Measurements from ENCODE around the gene MAML2. TPM values are rescaled to one million over a fixed set of nuclear protein-coding genes. Genes with fewer than 3 reads are reported as not detected.
A peak's percentile ranks its signal among the peaks of the same experiment; 100 is the strongest.

The MAML2 gene
- total RNA-seq, 2 experiments from 2014 or later, result 11.8 to 12.5 TPM

DNA sequence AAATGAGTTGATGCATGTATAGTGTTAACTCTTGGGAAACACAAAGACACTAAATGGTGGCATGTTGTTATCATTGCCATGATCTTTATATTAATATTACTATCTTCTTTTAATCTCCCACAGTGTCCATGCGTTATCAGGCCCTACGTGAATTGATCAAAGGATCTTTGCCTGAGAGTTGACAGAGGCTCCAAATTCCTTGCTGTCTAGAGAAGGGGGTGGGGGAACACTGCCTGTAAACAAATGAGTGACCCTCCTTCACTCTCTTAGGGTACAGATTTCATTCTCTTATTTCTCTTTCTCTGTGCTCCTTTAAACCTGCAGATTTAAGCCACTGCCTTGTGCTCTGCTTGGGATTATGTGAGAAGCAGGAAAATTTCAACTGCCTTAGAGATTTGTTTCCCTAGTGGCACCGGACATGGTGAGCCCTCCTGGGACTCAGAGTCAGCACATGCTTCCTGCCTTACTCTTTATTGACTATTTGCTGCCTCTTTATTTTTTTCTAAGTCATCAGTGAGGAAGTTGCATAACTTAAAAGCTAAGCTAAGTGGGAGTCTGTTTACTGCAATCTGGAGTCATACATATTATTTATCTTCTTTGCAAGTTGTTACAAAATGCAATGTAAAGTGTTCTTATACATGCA is 122.9 kb downstream of the MAML2 start:
- CTCF ChIA-PET, result interaction anchor here (3.1 kb wide), 1 partner anchor 123 kb away, joined by 10 read pairs; the partner anchor contains the start of gene MAML2
- H3K36me3 Mint-ChIP-seq (ENCODE audit: low read depth), result peaks cover 15% of the 10 kb centered on the region
- POLR2A ChIA-PET, result interaction anchor here (0.6 to 1.3 kb wide), 2 partner anchors 27 to 123 kb away, joined by 4 read pairs; partner anchors contain the start of gene MAML2
- intact Hi-C loops (cut with micrococcal nuclease), result no loop called here
- peak overlapping the region; percentile 75 for H3K27ac Mint-ChIP-seq
- no peaks in the 10 kb centered on the region for H3K9me3 Mint-ChIP-seq
- no peak overlapping the region for H3K4me3 Mint-ChIP-seq
- peaks cover 81% of the 10 kb centered on the region for H3K4me1 Mint-ChIP-seq (ENCODE audit: low read depth)
- H3K27me3 Mint-ChIP-seq, result no peaks in the 10 kb centered on the region
- TF ChIP-seq, protein P1, sequence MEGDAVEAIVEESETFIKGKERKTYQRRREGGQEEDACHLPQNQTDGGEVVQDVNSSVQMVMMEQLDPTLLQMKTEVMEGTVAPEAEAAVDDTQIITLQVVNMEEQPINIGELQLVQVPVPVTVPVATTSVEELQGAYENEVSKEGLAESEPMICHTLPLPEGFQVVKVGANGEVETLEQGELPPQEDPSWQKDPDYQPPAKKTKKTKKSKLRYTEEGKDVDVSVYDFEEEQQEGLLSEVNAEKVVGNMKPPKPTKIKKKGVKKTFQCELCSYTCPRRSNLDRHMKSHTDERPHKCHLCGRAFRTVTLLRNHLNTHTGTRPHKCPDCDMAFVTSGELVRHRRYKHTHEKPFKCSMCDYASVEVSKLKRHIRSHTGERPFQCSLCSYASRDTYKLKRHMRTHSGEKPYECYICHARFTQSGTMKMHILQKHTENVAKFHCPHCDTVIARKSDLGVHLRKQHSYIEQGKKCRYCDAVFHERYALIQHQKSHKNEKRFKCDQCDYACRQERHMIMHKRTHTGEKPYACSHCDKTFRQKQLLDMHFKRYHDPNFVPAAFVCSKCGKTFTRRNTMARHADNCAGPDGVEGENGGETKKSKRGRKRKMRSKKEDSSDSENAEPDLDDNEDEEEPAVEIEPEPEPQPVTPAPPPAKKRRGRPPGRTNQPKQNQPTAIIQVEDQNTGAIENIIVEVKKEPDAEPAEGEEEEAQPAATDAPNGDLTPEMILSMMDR (IDR thresholded peaks at IDR 0.05), result no peak
- DNase-seq, result no peak
- ATAC-seq, result no peak

DNA sequence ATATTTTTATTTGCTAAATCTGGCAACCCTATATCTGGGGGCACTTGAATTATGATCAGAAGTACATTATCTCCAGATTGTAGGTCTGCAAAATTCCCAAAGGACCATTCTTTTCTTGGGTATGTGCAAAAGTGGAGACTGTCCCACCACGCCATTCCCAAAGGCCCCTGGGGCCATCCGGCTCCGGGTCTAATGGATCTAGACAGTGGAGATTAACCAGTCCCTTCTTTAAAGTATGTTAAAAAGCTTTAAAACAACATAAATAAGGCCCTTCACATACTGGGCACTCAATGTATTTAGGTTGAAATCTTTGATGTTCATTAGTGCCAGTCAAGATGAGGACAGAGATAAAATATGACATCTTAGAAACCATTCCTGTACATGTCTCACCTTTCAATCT is 124.1 kb downstream of the MAML2 start:
- peaks cover 10% of the 10 kb centered on the region for H3K36me3 Mint-ChIP-seq (ENCODE audit: low read depth)
- peaks cover 80% of the 10 kb centered on the region for H3K4me1 Mint-ChIP-seq (ENCODE audit: low read depth)
- ChIA-PET POLR2A (interaction anchor here (1.0 to 1.3 kb wide), 2 partner anchors 10 to 124 kb away, joined by 4 read pairs; partner anchors contain the start of gene MAML2), CTCF (interaction anchor here (1.1 kb wide), 1 partner anchor 121 kb away, joined by 4 read pairs; no protein-coding TSS in a partner anchor)
- DNase-seq (no peak), ATAC-seq (no peak)
- intact Hi-C loops (cut with micrococcal nuclease), result no loop called here
- no peak overlapping the region for H3K4me3 Mint-ChIP-seq
- TF ChIP-seq, protein P1 (IDR thresholded peaks at IDR 0.05), result no peak
- peak overlapping the region; percentile 68 for H3K27ac Mint-ChIP-seq
- no peaks in the 10 kb centered on the region for H3K27me3 Mint-ChIP-seq
- H3K9me3 Mint-ChIP-seq, result no peaks in the 10 kb centered on the region

GRCh38 chr11:96218006-96218405 is 125.0 kb downstream of the MAML2 start:
- peaks cover 10% of the 10 kb centered on the region for H3K36me3 Mint-ChIP-seq (ENCODE audit: low read depth)
- peaks cover 82% of the 10 kb centered on the region for H3K4me1 Mint-ChIP-seq (ENCODE audit: low read depth)
- no peaks in the 10 kb centered on the region for H3K9me3 Mint-ChIP-seq
- H3K27me3 Mint-ChIP-seq, result no peaks in the 10 kb centered on the region
- CTCF ChIA-PET, result interaction anchor here (0.8 to 1.4 kb wide), 2 partner anchors 18 to 125 kb away, joined by 3 to 4 read pairs; partner anchors contain the start of gene MAML2
- intact Hi-C loops (cut with micrococcal nuclease), result no loop called here
- POLR2A ChIA-PET, result interaction anchor here (1.0 kb wide), 1 partner anchor 63 kb away, joined by 3 read pairs; no protein-coding TSS in a partner anchor
- H3K27ac Mint-ChIP-seq, result peak overlapping the region; percentile 97
- TF ChIP-seq, protein P1 (IDR thresholded peaks at IDR 0.05), result no peak
- ATAC-seq (no peak), DNase-seq (no peak)
- no peak overlapping the region for H3K4me3 Mint-ChIP-seq

GRCh38 chr11:96217206-96217605 is 125.8 kb downstream of the MAML2 start:
- ATAC-seq, result no peak
- Mint-ChIP-seq H3K4me3 (no peak overlapping the region), H3K4me1 (ENCODE audit: low read depth) (peaks cover 86% of the 10 kb centered on the region), H3K27me3 (no peaks in the 10 kb centered on the region), H3K27ac (peak overlapping the region; percentile 97), H3K36me3 (ENCODE audit: low read depth) (peaks cover 10% of the 10 kb centered on the region), H3K9me3 (no peaks in the 10 kb centered on the region)
- POLR2A ChIA-PET, result interaction anchor here (1.0 kb wide), 3 partner anchors 8 to 125 kb away, joined by 3 read pairs; no protein-coding TSS in a partner anchor
- no peak for DNase-seq
- intact Hi-C loops (cut with micrococcal nuclease), result no loop called here
- TF ChIP-seq, protein P1 (IDR thresholded peaks at IDR 0.05), result no peak
- CTCF ChIA-PET, result interaction anchor here (1.4 kb wide), 2 partner anchors 11 to 19 kb away, joined by 3 to 4 read pairs; no protein-coding TSS in a partner anchor

DNA sequence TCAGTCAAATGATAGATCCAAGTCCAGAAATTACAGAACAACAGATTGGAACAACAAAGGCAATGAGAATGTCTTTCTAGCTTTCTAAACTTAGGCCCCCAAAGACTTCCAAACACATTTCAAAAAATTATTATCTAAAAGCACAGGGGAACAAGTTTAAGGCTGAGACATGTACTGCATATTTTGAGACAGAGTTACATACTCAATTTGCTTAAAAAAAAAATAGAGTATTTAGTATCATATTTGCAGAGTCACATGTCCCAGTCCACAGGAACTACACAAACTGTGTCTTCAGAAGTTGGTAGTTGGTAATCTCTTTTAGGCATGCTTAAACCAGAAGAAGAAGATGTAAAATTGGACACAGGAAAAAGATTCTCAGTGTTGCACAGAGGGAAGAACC is 127.2 kb downstream of the MAML2 start:
- no peaks in the 10 kb centered on the region for H3K27me3 Mint-ChIP-seq
- DNase-seq (no peak), ATAC-seq (no peak)
- TF ChIP-seq, protein P1 (IDR thresholded peaks at IDR 0.05), result no peak
- peak overlapping the region; percentile 97 for H3K27ac Mint-ChIP-seq
- peak overlapping the region; percentile 60 for H3K4me3 Mint-ChIP-seq
- peaks cover 7% of the 10 kb centered on the region for H3K36me3 Mint-ChIP-seq (ENCODE audit: low read depth)
- POLR2A ChIA-PET, result interaction anchor here (1.0 to 2.3 kb wide), 4 partner anchors 10 to 178 kb away, joined by 4 to 9 read pairs (median 4); no protein-coding TSS in a partner anchor
- CTCF ChIA-PET, result interaction anchor here (1.1 to 3.0 kb wide), 7 partner anchors 10 to 175 kb away, joined by 3 to 14 read pairs (median 3); partner anchors contain the start of gene MAML2
- intact Hi-C loops (cut with micrococcal nuclease), result no loop called here
- no peaks in the 10 kb centered on the region for H3K9me3 Mint-ChIP-seq
- H3K4me1 Mint-ChIP-seq (ENCODE audit: low read depth), result peaks cover 86% of the 10 kb centered on the region

All from activated CD8-positive, alpha-beta T cell treated with anti-CD3 and anti-CD28 coated beads for 36 hours (primary cell).